ENCODE results near the gene ZBTB7C.

ZBTB7C gene

DNA sequence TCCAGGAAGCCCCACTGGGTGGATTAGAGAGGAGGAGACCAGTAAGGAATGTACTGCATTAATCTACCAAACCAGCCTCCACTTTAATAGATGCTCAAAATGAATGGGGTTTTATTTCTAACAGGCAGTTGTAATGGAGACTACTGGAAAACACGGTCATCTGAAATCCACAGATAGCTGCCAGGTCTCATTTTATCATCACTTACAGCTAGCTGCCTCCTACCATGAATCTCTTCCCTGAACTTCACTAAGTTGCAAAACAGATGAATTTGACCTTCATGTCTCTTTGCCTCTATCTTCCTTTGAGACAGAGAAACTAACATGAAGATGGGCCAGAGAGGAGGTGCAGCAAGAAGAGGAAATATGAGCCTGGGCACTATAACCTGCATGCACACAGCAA is 21.9 kb downstream of the ZBTB7C start:
- DNase-seq: no peak

DNA sequence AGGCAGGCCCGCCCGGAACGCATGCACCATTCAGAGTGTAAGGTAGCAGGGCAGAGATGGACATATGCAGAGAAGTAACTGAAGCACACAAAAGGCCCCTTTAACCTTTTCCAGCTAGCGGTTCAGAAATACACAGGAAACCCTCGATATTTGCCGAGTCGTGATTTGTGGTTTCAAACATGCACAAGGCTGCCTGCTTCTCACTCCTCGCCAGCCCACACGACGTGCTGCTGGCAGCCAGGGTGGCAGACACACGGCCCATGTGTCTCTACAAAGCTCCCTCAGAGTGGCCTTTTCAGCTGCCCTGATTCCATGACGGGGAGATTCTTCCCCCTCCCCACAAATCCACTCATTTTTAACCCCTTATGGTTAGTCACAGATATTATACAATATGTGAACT is 23.6 kb downstream of the ZBTB7C start:
- DNase-seq: no peak

GRCh38 chr18:48376934-48377333 is 32.2 kb downstream of the ZBTB7C start:
- DNase-seq: no peak

- no peak for DNase-seq
Measured at GRCh38 chr18:48376406-48376805, 32.8 kb downstream of the ZBTB7C start.

GRCh38 chr18:48375150-48375800 is 33.9 kb downstream of the ZBTB7C start:
- no peak for DNase-seq

DNA sequence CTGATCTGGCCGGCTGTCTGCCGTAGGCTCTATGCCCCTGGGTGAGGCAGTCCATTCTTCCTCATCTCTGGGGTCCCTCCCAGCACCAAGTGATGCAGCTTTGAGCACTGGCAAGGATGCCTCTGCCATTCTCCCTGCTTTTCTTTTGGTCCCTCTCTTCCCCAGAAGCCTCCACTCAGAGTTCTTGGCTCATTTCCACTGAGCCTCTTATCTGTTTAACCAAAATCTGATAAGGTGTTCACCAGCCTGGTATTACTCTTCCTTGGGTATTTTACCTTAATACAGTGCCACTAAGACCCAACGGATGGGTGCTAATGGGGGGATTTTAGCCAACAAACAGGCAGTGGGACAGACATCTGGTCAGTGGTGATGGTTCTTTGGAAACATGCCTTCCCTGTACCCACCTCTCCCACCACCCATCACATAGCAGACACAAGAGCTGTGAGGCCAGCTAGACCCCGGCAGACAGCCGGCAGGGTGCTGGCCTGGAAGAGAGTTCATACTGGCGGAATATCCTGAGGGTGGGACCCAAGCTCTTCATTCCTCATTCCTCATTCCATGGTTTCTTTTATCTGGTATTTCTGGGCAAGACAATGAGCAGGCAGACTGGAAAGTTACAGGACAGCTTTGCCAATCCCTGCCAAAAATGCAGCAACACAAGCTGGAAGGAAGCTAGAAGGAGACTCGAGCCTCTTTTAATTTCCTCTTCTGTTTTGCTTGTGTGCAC is 34.6 kb downstream of the ZBTB7C start:
- DNase-seq: no peak

DNA sequence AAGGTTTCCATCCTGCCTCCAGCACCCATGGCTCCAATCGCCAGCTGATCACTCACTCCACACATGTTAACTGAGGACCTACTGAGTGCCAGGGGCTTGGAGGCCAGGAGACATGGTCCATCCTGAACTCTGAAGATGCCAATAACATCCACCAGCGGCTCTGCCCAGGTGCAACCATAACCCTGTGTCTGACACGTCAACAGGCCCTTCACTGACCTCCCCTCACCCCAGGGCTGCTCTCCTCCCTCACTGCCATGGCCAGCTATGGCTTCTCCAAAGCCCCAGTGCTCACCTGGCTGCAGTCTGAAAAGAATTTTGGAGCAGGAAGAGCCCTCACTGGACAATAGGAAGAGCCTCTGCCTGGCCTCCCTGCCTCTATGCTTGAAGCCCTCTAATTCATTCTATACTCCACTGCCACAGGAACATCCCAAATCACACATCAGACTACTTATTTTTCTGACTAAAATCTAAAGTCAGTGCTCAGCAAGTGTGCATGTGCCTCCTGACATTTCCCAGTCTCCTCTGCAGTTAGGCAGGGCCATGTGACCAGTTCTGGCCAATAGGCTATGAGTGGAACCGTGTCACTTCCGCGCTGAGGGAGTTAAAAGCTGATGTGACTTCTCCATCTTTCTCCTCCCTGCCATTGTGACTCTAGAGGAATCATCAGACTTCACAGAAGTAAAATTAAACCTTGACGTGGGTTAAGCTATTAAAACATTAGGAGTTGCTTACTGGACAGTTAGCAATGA is 37.2 kb downstream of the ZBTB7C start:
- no peak for DNase-seq

GRCh38 chr18:48367557-48367956 is 41.6 kb downstream of the ZBTB7C start:
- DNase-seq: no peak

GRCh38 chr18:48365965-48366364 is 43.2 kb downstream of the ZBTB7C start:
- DNase-seq: no peak

DNA sequence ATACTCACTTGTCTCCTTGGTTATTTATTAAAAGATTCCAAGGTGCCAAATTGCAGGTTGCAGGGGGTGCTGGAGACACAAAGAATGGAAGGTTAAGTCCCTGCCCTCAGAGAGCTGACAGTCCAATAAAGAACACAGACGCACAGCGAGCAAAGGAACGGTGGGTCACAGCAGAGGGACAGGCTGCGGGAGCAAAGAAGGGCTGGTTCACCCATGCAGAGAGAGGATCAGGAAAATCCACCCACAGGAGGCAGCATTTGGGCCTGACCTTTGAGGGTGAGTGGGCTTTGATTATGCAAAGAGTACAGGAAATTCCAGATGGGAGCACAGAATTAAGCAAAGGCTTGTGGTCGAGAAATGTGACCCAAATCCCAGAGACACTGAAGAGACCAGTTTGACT is 45.0 kb downstream of the ZBTB7C start:
- DNase-seq: no peak

DNA sequence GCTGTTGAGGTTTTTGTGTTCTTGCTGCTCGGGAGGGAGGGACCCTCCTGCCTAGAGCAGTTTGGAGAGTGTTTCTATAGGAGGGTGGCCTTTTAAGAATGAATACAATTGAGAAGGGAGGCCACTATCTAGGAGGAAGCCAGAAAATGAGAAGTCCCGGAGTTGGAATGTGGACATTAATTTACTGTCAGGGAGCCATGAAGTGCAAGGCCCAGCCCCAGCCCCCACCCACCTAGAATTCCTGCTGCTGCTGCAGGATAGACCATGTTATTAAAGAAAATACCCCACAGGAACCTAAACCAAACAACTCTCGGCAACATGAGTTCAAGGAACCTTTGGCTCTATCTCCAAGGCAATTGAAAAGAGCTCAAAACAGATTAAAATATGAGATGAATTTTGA is 46.0 kb downstream of the ZBTB7C start:
- no peak for DNase-seq

- no peak for DNase-seq
Measured at GRCh38 chr18:48361801-48362200, 47.4 kb downstream of the ZBTB7C start.

DNA sequence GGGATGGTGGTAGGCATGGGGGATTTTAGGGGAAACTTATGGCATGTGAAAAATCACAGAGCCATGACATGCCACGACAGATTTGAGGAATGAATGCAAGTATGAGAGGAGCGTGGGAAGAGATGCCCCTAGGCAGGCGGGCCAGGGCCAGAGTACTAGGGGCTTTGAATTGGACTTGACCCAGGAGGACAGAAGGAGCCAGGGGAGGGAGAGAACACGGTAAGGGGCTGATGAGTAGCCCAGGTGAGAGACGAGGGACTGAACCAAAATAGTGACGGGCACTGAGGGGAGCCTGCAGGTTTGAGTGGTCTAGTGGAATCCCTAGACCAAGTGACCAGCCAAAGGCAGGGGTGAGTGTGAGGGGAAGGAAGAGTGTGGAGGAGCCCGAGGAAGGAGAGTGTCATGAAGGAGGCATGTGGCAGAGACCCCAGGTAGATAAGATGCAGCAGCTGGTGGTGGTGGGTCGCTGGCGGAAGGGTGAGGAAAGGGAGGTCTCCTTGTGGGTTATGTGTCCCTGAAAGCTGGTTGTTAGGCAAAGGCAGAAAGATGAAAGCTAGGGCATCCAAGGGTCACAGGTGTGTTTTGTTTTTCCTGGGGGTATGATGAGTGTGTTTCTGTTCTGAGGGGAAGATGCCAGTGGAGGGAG is 48.7 kb downstream of the ZBTB7C start:
- DNase-seq: no peak

DNA sequence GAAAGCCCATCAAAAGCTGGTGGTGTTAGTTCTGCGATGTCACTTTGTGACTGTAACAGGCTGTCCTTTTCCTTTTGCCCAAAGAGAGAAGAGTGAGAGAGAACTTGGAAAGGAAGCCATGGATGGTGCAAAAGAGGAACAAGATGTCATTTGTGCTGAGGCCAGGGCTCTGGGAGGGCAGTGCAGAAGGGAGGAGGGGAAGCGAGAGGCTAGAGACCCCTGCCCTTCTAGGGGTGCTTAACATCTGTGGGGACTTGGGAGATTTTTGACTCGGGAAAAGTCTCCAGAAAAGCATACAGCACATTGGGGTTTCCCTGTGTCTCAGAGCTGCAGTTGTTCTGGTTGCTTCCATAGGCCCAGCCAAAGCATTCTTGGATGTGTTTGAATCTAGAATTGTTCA is 49.6 kb downstream of the ZBTB7C start:
- no peak for DNase-seq

DNA sequence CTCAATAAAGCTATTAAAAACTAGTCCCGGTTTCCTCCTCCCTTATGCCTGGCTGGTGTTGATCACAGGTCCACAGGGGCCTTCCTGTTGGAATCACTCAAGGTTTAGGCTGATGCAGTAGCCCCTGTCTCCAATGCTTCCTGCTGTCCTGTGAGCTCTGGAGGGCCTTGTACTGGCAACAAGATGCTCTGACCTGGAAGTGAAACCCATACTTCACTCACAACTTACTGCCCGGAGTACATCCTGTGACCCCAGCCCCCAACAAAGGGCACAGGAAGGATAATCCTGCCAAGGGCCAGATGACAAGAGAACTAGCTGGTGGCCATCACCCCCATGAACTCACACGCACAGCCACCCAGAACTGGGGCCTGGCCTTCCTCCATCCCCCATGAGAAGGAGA is 50.3 kb downstream of the ZBTB7C start:
- no peak for DNase-seq

- no peak for DNase-seq
Measured at GRCh38 chr18:48356909-48357631, 52.1 kb downstream of the ZBTB7C start.

DNA sequence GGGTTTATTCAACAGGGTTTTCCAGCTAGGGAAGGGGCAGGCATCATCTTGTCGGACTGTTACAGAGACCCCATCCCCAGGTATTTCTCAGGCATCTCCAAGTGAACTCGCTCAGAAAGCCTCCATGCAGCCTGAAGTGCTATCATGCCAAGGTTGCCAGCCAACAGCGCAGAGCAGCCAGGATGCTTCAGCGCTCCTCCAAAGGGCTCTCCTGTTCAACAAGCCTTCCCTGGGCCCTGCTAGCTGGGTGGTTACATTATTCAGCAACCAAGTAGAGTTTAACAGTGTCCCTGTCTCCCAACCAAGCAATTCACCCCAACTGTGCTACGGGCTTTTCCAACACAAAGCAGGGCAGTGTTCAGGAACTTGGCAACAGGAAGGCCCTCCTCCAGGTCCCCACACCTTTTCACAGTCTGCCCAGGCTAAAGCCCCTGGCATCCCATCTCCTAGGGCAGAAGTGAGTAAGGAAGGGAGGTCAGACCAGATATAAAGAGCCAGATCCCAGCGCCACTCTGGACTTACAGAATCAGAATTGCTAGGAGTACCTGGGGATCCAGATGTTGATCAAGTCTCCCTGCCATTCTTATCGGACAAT is 52.9 kb downstream of the ZBTB7C start:
- DNase-seq: no peak

DNA sequence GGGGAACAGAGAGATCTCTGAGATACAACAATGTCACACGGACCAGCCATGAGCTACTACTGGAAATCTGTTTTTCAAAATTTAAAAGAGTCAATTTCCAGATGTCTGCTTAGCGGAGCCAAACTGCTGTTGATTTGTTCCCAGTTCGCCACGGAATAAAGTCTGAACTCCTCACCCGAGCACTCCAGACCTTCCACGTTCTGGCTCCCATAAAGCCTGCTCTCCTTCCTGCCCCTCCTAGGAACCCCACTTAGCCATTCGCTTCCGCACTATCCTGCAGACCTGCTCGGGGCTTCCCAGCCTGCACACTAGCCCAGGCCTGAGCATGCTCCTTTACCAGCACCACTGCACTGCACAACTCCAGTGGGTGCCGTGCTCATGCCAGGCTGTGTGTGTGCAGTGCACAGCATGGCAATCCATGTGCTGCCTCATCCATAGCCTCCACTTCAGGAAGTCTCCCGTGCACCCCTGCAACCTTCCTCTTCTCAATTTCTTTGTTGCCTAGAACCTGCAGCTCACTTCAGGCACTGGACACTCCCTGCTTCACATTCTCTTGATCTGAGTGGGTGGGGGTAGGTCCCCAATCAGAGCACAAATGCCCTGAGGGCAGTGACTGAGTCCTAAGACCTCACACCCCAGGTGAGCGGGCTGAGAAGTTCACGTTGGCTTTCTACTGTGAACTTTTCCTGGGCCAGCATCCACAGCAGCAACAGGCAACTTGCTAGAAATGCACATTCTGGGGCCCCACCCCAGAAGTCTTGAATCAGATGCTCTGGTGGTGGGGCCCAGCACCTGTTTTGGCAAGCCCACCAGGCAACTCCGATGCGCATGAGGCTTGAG is 53.7 kb downstream of the ZBTB7C start:
- no peak for DNase-seq

- no peak for DNase-seq
Measured at GRCh38 chr18:48354746-48355260, 54.4 kb downstream of the ZBTB7C start.

GRCh38 chr18:48352051-48352755 is 57.0 kb downstream of the ZBTB7C start:
- DNase-seq: no peak

All from SIG-M5 (cell line).